PFSK-1 (cell line): ENCODE measurements around the gene COG7.

Source experiments
- FOXP2 ChIP-seq: optimal IDR thresholded peaks from 2 replicates; pipeline ENCODE3; 2011; ENCODE audit warnings: borderline replicate concordance, control low read depth, inconsistent platforms; ENCODE audit not compliant: insufficient read depth; ENCODE audit errors: extremely low read length, extremely low read depth
- POLR2AphosphoS5 ChIP-seq: IDR thresholded peaks from 2 replicates; pipeline ENCODE4 v1.6.1; 2012; ENCODE audit warnings: low read depth, mild to moderate bottlenecking, control low read depth, low read length, moderate library complexity
- SIN3A ChIP-seq: IDR thresholded peaks from 2 replicates; pipeline ENCODE4 v1.6.1; 2012; ENCODE audit warnings: mild to moderate bottlenecking, low read length, moderate library complexity, borderline replicate concordance; ENCODE audit not compliant: insufficient read depth
- TAF1 ChIP-seq: IDR thresholded peaks from 2 replicates; pipeline ENCODE4 v1.6.1; 2012; ENCODE audit warnings: low read length, control low read depth, borderline replicate concordance; ENCODE audit not compliant: insufficient read depth
- TF ChIP-seq, protein P1 (sequence below), 2 experiments: IDR thresholded peaks; 2 replicates each; pipeline versions ENCODE4 v1.6.1 to v1.8.0; 2011 to 2012; ENCODE audit warnings: low read depth in 2 of 2, low read length in 2 of 2, control low read depth in 1 of 2, inconsistent platforms in 1 of 2, mild to moderate bottlenecking in 1 of 2, moderate library complexity in 1 of 2; ENCODE audit not compliant: insufficient read depth in 1 of 2

COG7 gene

DNA sequence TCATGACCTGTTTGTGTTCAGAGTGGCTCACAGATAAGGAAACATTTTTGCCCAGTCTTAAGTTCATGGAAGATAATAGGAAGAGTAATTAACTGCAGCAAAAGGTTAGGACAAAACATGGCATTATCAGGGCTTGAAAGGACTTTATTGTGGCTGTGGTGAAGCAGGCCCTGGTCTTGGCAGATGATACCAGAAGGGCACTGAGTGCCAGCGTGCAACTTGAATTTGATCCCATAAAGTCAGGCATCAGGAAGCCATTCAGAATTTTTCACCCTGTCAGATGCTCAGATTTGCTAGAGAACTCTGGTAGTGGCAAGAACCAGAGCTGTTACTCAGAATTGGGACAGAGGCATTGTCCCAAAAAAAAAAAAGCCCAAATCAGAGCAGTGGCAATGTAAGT lies 11.2 kb upstream of the COG7 start:
- no peak for TF ChIP-seq SIN3A
- TF ChIP-seq TAF1, result no peak
- no peak for TF ChIP-seq FOXP2
- no peak for TF ChIP-seq POLR2AphosphoS5
- TF ChIP-seq, protein P1, sequence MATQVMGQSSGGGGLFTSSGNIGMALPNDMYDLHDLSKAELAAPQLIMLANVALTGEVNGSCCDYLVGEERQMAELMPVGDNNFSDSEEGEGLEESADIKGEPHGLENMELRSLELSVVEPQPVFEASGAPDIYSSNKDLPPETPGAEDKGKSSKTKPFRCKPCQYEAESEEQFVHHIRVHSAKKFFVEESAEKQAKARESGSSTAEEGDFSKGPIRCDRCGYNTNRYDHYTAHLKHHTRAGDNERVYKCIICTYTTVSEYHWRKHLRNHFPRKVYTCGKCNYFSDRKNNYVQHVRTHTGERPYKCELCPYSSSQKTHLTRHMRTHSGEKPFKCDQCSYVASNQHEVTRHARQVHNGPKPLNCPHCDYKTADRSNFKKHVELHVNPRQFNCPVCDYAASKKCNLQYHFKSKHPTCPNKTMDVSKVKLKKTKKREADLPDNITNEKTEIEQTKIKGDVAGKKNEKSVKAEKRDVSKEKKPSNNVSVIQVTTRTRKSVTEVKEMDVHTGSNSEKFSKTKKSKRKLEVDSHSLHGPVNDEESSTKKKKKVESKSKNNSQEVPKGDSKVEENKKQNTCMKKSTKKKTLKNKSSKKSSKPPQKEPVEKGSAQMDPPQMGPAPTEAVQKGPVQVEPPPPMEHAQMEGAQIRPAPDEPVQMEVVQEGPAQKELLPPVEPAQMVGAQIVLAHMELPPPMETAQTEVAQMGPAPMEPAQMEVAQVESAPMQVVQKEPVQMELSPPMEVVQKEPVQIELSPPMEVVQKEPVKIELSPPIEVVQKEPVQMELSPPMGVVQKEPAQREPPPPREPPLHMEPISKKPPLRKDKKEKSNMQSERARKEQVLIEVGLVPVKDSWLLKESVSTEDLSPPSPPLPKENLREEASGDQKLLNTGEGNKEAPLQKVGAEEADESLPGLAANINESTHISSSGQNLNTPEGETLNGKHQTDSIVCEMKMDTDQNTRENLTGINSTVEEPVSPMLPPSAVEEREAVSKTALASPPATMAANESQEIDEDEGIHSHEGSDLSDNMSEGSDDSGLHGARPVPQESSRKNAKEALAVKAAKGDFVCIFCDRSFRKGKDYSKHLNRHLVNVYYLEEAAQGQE (IDR thresholded peaks at IDR 0.05; ENCODE audit: insufficient read depth in 1 of 2, low read depth in 2 of 2, low read length in 2 of 2), result no peak

DNA sequence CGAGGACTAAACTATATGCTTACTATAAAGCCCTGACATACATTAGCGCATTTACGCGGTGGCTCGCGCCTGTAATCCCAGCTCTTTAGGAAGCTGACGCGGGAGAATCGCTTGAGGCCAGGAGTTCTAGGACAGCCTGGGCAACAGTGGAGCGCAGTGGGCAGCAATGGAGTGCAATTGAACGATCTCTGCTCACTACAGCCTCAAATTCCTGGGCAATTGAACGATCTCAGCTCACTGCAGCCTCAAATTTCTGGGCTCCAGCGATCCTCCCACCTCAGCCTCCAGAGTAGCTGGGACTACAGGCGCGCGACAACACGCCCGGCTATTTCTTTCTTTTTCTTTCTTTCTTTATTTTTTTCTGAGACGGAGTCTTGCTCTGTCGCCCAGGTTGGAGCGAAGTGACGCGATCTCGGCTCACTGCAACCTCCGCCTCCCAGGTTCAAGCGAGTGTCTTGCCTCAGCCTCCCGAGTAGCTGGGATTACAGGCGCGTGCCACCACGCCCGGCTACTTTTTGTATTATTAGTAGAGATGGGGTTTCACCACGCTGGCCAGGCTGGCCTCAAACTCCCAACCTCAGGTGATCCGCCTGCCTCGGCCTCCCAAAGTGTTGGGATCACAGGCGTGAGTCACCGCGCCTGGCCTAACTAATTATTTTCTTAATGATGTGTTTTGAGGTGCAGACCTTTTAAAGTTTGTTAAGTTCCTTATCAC lies 506 bp upstream of the COG7 start:
- TF ChIP-seq SIN3A (no peak), FOXP2 (no peak), TAF1 (no peak), POLR2AphosphoS5 (no peak)
- TF ChIP-seq, protein P1 (IDR thresholded peaks at IDR 0.05; ENCODE audit: insufficient read depth in 1 of 2, low read depth in 2 of 2, low read length in 2 of 2), result no peak

DNA sequence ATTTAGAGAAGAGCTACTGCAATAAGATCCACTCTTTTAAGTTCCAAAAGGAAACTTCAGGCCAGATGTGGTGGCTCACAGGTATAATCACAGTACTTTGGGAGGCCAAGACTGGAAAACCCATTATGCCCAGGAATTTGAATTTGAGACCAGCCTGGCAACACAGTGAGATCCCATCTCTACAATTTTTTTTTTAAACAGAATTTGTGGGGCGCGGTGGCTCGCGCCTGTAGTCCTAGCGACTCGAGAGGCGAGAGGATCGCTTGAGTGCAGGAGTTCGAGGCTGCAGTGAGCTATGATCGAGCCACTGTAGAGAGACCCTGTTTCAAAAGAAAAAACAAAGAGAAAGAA lies 793 bp downstream of the COG7 start:
- TF ChIP-seq FOXP2 (no peak), TAF1 (no peak), POLR2AphosphoS5 (no peak), SIN3A (no peak)
- TF ChIP-seq, protein P1 (IDR thresholded peaks at IDR 0.05; ENCODE audit: insufficient read depth in 1 of 2, low read depth in 2 of 2, low read length in 2 of 2), result no peak

DNA sequence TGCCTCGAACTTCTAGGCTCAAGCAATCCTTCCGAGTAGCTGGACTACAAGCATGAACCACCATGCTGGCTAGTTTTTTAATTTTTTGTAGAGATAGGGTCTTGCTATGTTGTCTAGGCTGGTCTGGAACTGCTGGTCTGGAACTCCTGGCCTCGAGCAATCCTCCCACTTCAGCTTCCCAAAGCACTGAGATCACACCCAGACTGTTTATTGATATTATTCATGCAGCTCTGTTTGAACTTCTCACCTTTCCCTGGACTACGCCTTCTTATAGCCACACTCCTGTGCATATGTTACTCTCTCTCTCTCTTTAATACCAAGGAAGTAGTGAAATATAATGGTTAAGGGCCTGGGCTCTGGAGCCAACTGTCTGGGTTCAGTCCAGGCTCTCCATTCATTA lies 4.6 kb downstream of the COG7 start:
- TF ChIP-seq POLR2AphosphoS5, result no peak
- no peak for TF ChIP-seq FOXP2
- TF ChIP-seq, protein P1 (IDR thresholded peaks at IDR 0.05; ENCODE audit: insufficient read depth in 1 of 2, low read depth in 2 of 2, low read length in 2 of 2), result no peak
- TF ChIP-seq TAF1, result no peak
- TF ChIP-seq SIN3A, result no peak

DNA sequence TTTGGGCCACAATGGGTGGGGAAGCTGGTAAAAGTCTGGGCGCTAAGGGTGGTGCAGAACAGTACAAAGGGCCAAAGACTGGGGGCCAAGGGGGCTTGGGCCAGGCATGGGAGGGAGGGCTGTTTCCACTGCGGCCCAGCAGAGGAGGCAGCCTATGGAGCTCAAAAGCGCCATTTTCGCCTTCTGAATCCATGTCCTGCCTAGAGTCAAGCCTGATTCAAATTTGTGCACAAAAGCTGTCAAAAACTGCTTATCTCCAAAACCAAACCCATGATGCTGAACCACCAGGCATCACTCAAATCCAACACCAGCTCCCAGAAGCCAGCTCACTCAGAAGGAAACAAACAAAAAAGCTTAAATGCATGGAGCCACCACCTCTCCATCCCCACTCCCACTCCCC lies 16.0 kb downstream of the COG7 start:
- TF ChIP-seq, protein P1 (IDR thresholded peaks at IDR 0.05; ENCODE audit: insufficient read depth in 1 of 2, low read depth in 2 of 2, low read length in 2 of 2), result no peak
- no peak for TF ChIP-seq SIN3A
- no peak for TF ChIP-seq POLR2AphosphoS5
- TF ChIP-seq FOXP2, result no peak
- TF ChIP-seq TAF1, result no peak
